Upper lobe of left lung (tissue), 4 donors: Measurements from ENCODE around the gene KLHL28.

Experiments
- CTCF ChIP-seq, 6 experiments: fragments of 450-650 bp in 4 of 6; fragments of 200-600 bp in 2 of 6; sonication (generic) in 2 of 6; IDR thresholded peaks; one replicate each; pipeline ENCODE4 v1.5.1; 2016 to 2019; ENCODE audit warnings: antibody characterized with exemption in 6 of 6
- POLR2A ChIP-seq, 4 donors: fragments of 450-650 bp; IDR thresholded peaks; one replicate each; pipeline ENCODE4 v1.5.1; 2016 to 2017; ENCODE audit warnings: antibody characterized with exemption in 4 of 4, mild to moderate bottlenecking in 2 of 4

- no peak for TF ChIP-seq CTCF (IDR thresholded peaks at IDR 0.05)
- no peak for TF ChIP-seq POLR2A (IDR thresholded peaks at IDR 0.05)
Observed at GRCh38 chr14:44954750-44955149, 7.0 kb downstream of the KLHL28 start.
